ENCODE results near the gene STK38L. TPM values are rescaled to one million over a fixed set of nuclear protein-coding genes. Genes with fewer than 3 reads are reported as not detected.

Gene STK38L
- total RNA-seq, 1 donor = 68.8 TPM

DNA sequence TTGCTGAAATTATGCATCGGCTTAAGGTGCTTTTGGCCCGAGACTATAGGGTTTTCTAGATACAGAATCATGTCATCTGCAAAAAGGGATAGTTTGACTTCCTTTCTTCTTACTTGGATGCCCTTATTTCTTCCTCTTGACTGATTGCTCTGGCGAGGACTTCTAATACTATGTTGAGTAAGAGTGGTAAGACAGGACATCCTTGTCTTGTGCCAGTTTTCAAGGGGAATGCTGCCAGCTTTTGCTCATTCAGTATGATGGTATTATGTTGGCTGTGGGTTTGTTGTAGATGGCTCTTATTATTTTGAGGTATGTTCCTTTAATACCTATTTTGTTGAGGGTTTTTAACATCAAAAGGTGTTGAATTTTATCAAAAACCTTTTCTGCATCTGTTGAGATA lies 96.9 kb downstream of the STK38L start:
- no peaks in the 10 kb centered on the region for H4K20me1 ChIP-seq (ENCODE audit: insufficient read depth, low read length)
- no peak overlapping the region for H3K4me2 ChIP-seq (ENCODE audit: insufficient read depth, low read length)
- peaks cover 78% of the 10 kb centered on the region for H3K79me2 ChIP-seq (ENCODE audit: insufficient read depth, low read length)
- no peak overlapping the region for H2AFZ ChIP-seq (ENCODE audit: low read length)
- H3K9me3 ChIP-seq (ENCODE audit: low read depth, low read length) = no peaks in the 10 kb centered on the region
- no peak overlapping the region for H3K27ac ChIP-seq (ENCODE audit: low read depth, low read length)
- no peak overlapping the region for H3K4me3 ChIP-seq (ENCODE audit: insufficient read depth, low read length)
- H3K27me3 ChIP-seq (ENCODE audit: insufficient read depth, low read length) = no peaks in the 10 kb centered on the region
- no peak for TF ChIP-seq CTCF (IDR thresholded peaks at IDR 0.05; ENCODE audit: extremely low read depth, low read depth, low read length)
- no peaks in the 10 kb centered on the region for H3K36me3 ChIP-seq (ENCODE audit: insufficient read depth, low read length)
- H3K4me1 ChIP-seq (ENCODE audit: insufficient read depth, low read length) = peaks cover 45% of the 10 kb centered on the region
- DNase-seq (ENCODE audit: insufficient read length, low spot score, missing footprints) = no peak

- Histone ChIP-seq H3K9me3 (ENCODE audit: low read depth, low read length) (no peaks in the 10 kb centered on the region), H2AFZ (ENCODE audit: low read length) (peak overlapping the region; percentile 26), H3K79me2 (ENCODE audit: insufficient read depth, low read length) (peaks cover 80% of the 10 kb centered on the region), H3K36me3 (ENCODE audit: insufficient read depth, low read length) (no peaks in the 10 kb centered on the region), H3K4me2 (ENCODE audit: insufficient read depth, low read length) (peak overlapping the region; percentile 61), H3K27ac (ENCODE audit: low read depth, low read length) (peak overlapping the region; percentile 91), H3K27me3 (ENCODE audit: insufficient read depth, low read length) (no peaks in the 10 kb centered on the region), H3K4me1 (ENCODE audit: insufficient read depth, low read length) (peaks cover 45% of the 10 kb centered on the region), H4K20me1 (ENCODE audit: insufficient read depth, low read length) (no peaks in the 10 kb centered on the region), H3K4me3 (ENCODE audit: insufficient read depth, low read length) (peak overlapping the region; percentile 11)
- no peak for TF ChIP-seq CTCF (IDR thresholded peaks at IDR 0.05; ENCODE audit: extremely low read depth, low read depth, low read length)
- DNase-seq (ENCODE audit: insufficient read length, low spot score, missing footprints) = no peak
Observed at GRCh38 chr12:27342536-27342935, 98.5 kb downstream of the STK38L start.

- Histone ChIP-seq H3K4me3 (ENCODE audit: insufficient read depth, low read length) (peak overlapping the region; percentile 11), H3K4me2 (ENCODE audit: insufficient read depth, low read length) (peak overlapping the region; percentile 61), H3K36me3 (ENCODE audit: insufficient read depth, low read length) (no peaks in the 10 kb centered on the region), H3K9me3 (ENCODE audit: low read depth, low read length) (no peaks in the 10 kb centered on the region), H3K79me2 (ENCODE audit: insufficient read depth, low read length) (peaks cover 78% of the 10 kb centered on the region), H4K20me1 (ENCODE audit: insufficient read depth, low read length) (no peaks in the 10 kb centered on the region), H3K27ac (ENCODE audit: low read depth, low read length) (peak overlapping the region; percentile 91), H2AFZ (ENCODE audit: low read length) (peak overlapping the region; percentile 27), H3K27me3 (ENCODE audit: insufficient read depth, low read length) (no peaks in the 10 kb centered on the region), H3K4me1 (ENCODE audit: insufficient read depth, low read length) (peaks cover 45% of the 10 kb centered on the region)
- TF ChIP-seq CTCF (IDR thresholded peaks at IDR 0.05; ENCODE audit: extremely low read depth, low read depth, low read length) = no peak
- peak; percentile 86 for DNase-seq (ENCODE audit: insufficient read length, low spot score, missing footprints)
Observed at GRCh38 chr12:27343255-27344000, 99.3 kb downstream of the STK38L start.

GRCh38 chr12:27344246-27344645 lies 100.2 kb downstream of the STK38L start:
- H3K9me3 ChIP-seq (ENCODE audit: low read depth, low read length) = no peaks in the 10 kb centered on the region
- H3K4me2 ChIP-seq (ENCODE audit: insufficient read depth, low read length) = peak overlapping the region; percentile 24
- DNase-seq (ENCODE audit: insufficient read length, low spot score, missing footprints) = no peak
- no peaks in the 10 kb centered on the region for H3K27me3 ChIP-seq (ENCODE audit: insufficient read depth, low read length)
- H3K27ac ChIP-seq (ENCODE audit: low read depth, low read length) = peak overlapping the region; percentile 91
- H3K79me2 ChIP-seq (ENCODE audit: insufficient read depth, low read length) = peaks cover 78% of the 10 kb centered on the region
- H4K20me1 ChIP-seq (ENCODE audit: insufficient read depth, low read length) = no peaks in the 10 kb centered on the region
- H2AFZ ChIP-seq (ENCODE audit: low read length) = no peak overlapping the region
- H3K4me1 ChIP-seq (ENCODE audit: insufficient read depth, low read length) = peaks cover 45% of the 10 kb centered on the region
- no peaks in the 10 kb centered on the region for H3K36me3 ChIP-seq (ENCODE audit: insufficient read depth, low read length)
- no peak overlapping the region for H3K4me3 ChIP-seq (ENCODE audit: insufficient read depth, low read length)
- no peak for TF ChIP-seq CTCF (IDR thresholded peaks at IDR 0.05; ENCODE audit: extremely low read depth, low read depth, low read length)
